GM18861 (cell line): ENCODE measurements around the gene RWDD2A.
"Not testable (repeated sequence)": the region's sequence is repeated elsewhere in the genome, so short reads cannot be mapped to it uniquely, and the experiment has no call there.

Source experiments
- ATAC-seq: cut with Tn5 transposase; IDR thresholded peaks from one replicate; pipeline ENCODE4 v1.9.1; 2021; ENCODE audit not compliant: unreplicated experiment

Gene RWDD2A

DNA sequence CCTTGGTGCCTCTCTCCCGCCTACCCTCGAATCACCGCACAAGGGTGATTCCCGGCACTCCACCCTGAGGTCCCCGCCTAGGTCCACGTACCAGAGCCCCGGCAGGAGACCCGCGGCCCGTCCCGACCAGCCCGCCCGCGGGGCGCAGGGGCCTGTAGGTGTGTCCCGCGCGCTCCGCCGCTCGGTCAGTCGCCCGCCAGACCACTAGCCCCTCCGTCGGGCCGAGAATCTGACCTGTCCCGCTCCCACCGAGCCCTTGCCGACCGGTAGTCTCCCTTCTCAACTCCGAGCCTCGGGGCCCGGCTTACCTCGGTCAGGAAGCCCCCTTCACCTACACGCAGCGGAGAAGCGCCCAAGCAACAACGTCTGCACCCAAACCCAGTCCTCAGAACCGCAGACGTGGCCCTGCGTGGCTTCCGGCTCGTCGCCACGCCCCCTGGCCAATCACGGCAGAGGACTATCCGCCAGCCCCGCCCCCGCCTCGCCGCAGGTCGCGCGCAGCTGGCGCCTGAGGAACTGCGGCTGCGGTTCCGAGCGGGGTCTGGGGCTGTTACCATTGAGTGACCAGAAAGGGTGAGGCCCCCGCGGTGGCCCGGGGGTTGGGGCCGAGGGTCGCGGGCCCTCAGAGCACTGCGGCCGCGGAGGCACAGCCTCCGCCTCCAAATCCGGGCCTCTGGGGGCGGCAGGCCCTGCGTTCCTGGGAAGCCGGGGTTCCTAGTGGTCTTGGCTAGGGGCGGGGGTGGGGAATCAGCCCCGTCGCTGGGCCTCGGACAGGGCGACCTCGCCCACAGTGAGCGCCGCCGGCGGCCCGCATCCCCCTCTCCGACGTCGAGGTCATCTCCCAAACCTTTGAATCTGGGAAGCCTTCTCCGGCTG lies at the start of gene RWDD2A, which contains the start of gene PGM3:
RWDD2A (plus strand) TSS at position 487 of the 876 bp plus-strand sequence. CDS start 1,095 bp downstream, outside the sequence.
PGM3 (minus strand) TSS at position 395 of the 876 bp plus-strand sequence. CDS start 2,253 bp downstream, outside the sequence.
- ATAC-seq = peak; percentile 96

DNA sequence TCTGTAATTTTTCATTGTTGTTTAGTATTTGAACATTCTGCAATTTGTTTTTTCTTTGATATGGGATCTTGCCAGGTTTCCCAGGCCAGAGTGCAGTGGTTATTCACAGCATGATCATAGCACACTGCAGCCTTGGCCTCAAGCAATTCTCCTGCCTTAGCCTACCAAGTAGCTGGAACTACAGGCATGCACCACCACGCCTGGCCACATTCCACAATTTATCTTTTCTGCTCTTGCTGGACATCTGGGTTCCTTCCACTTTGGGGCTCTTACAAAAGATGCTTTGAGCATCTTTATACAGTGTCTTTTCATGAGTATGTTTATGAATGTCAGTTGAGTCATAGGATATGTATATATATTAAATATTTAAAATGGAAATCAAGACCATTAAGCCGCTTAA lies 42.0 kb upstream of the RWDD2A start:
- no peak for ATAC-seq

DNA sequence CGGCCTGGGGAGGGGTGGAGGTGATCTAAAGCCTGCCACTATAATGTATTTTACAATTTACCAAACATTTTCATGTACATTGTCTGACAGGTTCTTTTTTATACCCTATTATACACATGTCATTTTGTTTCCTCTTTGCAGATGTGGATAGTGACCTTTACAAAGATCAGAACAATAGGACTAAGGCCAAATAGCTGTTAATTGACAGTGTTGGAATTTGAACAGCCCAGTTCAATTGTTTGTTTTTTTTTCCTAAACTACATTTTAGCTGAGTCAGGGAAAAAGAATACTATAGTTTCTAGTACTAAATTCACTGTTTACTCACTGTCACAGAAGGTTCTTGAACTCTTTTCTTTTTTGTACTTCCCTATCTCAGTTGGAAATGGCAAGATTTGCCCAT lies 40.2 kb upstream of the RWDD2A start:
- no peak for ATAC-seq

DNA sequence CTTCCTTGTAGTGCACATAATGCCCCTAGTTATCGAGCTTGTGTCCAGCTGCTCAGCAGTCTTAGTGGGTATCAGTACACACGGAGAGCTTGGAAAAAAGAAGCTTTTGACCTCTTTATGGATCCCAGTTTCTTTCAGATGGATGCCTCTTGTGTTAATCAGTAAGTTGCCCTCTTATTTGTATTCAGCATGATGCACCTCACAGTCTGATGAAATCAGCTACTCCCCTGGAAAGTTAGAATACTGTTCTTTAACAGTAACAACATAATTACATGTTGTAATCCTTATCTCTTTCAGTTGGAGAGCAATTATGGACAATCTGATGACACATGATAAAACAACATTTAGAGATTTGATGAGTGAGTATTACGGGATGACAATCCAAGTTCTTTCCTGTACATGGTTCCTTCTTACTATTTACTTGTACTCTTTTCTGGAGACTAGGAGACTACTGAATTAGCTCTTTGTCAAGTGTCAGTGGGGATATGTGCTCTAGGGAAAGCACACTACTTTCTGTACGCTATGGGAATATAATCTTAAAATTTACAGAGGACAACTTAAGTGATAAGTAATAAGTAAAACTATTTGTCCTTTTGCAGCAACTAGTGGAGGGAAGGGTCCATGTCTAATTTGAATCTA lies 39.2 kb upstream of the RWDD2A start:
- no peak for ATAC-seq

DNA sequence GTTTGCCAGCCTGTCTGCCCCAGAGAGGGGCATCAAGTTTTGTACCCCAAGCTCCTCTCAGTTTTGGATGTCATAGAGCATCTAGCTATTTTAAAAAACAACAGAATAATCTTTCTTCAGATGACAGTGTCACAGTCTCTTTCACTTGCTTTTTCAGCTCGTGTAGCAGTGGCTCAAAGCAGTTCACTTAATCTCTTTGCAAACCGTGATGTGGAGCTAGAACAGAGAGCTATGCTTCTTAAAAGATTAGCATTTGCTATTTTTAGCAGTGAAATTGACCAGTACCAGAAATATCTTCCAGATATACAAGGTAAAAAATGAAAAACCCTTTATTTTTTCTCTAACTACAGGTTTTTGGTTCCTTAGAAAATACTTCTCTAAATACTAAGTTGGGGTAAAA lies 37.4 kb upstream of the RWDD2A start:
- ATAC-seq = no peak

DNA sequence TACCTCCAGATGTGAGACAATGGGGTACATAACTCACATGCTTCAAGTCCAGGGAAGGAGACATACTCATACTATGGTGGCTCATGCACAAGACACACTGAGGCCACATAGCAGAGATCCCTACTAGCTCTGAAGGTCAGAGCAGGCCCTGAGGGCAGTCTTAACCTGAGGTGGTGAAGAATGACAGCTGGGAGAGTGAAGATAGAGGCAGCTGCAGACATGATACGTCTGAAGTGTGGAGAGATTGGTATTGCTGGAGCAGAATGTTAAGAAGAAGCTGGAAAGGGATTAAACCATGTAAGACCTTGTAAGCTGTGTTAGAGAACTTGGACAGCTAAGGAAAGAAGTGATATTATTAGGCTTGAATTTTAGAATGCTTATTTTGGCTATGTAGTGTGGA lies 33.0 kb upstream of the RWDD2A start:
- no peak for ATAC-seq

DNA sequence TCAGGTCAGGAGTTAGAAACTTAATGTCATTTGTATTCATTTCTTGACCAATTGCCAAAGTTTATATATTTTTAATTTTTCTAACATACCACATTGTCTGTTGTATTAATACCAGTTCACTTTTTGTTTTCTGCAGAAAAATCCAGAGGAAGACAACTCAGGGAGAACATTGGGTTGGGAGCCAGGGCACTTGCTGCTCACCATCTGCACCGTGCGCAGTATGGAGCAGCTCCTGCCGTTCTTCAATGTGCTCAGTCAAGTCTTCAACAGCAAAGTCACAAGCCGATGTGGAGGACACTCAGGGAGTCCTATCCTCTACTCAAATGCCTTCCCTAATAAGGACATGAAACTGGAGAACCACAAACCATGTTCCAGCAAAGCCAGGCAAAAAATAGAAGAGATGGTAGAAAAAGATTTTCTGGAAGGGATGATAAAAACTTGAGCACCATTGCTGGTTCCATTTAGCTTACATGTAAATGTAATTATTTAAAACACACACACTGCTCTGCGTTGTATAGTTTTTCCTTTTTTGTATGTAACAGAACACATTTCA lies 25.4 kb upstream of the RWDD2A start:
- ATAC-seq = no peak

DNA sequence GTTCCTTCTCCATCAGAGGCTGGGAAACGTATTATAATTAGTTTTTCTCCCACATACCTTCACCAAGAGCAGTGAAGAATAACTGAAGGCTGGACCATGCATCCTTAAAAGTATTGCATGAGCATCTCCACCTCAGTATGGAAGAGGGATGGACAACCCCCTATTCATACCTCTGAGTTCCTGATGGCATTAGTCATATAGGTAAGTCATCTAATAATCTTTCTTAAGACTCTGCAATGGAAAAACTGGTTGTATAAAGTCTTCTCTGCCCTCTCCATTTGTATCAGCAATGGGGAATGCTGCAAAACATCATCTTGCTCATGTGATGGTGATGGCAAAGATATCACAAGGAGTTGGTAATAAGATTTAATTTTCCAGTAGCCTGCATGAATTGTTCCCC lies 24.6 kb upstream of the RWDD2A start:
- no peak for ATAC-seq

DNA sequence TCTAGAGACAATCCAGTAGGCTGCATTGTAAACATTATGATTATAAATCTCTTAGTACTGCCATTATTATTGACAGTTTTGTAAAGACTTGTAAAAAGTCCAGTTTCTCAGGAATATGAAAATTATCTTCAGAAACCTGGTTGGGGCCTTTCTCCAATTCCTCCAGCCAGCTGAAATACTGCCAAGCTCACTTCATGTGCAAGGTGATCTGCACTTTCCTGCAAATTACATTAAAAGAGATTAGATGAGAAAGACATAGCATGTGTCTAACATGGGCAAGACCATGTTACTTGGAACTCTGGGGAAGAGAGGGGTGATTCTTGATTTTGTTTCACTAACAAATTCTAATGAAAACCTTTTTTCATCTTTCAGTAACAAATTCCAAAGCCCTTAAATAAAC lies 24.1 kb upstream of the RWDD2A start:
- ATAC-seq = no peak

DNA sequence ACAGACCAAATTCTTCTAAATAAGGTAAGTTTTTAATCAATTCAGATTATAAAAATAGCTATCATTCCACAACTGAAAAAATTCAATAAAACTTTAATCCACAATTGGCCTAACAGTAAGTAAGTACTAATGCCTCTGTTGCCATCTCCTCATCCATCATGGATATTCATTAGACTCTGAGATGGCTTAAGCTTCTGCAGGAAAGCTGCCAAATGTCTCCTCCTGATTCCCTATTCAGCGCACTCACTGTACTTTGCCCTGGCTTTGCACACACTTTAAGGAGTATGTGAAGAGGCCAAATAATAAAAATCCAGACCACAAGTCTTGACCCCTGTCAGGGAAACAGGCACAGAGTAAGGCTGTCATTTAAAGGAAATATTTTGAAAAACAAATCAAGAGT lies 23.6 kb upstream of the RWDD2A start:
- no peak for ATAC-seq

DNA sequence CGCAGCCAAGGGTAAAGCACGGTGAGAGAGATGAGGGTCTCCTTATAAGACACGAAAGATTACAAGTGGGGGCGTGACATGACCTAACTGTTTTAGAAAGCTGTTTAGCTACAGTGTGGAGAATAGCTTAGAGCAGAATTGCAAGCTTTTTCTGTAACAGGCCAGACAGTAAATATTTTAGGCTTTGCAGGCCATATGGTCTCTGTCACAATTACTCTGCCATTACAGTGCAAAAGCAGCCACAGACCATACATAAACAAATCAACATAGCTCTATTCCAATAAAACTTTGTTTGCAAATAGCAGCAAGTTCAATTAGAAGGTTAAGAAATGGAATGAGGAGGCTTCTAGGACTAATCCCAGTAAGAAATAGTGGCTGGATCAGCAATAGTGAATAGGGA lies 16.9 kb upstream of the RWDD2A start:
- ATAC-seq = no peak

DNA sequence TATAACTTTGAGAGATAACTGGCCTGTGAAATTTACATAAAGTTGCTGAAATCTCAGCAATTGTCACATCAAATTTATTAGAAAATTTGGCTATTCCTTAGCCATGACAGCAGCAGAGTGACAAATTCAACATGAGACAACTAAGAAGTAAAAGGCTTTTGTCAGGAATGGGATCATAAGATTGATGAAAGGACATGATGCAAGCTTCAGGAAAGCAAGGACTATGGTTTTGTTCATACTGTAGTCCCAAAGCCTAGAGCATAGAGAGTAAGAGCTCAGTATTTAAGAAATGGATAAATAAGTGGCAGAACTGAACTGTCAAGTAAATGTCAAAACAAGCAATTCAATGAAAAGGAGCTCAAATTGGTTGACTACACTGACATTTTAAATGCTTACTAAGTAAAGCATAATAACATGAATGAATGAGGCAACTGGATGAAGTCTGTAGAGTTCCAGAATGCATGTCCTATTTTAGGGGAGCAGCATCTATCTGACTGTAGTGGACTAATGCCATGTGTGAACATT lies 12.7 kb upstream of the RWDD2A start:
- ATAC-seq = no peak

DNA sequence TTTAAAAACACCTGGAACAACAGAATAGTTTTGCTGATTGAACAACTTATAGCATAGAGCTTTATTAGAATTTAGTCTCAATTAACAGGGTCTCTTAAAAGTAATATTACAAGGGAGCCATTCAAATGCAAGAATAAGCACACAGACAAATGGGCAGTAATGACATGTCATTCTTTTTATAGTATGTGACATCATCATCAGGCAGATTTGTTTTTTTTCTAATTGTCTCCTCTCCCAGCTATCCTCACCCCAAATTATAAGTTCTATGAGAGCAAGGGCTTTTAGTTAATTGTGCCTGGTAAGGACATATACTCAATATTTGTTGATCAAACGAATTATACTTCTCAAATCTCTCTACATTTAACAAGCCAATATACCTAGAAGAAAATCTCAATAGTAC lies 11.0 kb upstream of the RWDD2A start:
- no peak for ATAC-seq

DNA sequence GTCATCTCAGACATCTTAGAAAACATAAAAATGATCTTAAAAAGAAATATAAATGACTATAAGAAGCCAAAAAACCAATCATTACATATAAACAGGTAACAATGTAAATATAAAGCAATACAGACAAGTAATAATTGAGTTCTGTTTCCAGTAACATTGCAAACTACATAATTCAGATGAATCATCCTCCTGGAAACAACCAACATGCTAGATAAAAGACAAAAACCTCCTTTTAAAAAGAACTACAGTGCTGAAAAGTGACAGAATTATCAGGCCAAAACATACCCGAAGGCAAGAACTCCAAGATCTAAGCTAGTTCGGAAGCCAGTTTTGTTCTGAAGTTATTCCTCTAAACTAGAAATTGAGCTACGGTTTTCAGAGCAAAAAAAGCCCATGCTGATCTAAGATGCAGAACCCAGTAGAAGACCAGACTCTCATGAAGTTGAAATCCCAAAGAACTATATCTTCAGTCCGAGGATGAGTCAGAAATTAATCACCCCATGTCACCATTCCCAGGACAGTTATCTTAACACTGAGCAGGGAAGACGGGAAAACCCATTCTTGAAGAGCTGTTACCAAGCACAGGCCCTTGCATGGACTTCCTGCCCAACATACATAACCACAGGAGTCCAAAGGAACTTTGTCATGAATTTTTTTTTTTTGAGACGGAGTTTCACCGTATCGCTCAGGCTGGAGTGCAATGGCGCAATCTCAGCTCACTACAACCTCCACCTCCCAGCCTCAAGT lies 9.9 kb upstream of the RWDD2A start:
- no peak for ATAC-seq

DNA sequence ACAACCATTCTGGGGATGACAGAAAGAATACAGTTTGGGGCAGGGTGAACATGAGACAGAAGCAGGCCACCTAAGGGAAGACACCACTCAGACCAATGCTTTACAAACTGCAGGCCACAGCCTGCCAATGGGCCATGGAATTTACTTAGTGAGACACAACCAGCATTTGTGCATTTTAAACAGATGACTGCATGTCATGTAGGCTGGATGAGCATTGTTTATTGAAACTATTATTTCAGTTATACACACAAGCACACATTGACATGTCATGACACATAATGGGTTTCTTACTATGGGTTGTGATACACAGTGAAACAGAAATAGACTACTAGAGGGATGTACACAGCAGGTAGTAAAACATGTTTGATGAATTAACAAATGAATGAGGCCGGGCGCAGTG lies 8.1 kb upstream of the RWDD2A start:
- no peak for ATAC-seq

DNA sequence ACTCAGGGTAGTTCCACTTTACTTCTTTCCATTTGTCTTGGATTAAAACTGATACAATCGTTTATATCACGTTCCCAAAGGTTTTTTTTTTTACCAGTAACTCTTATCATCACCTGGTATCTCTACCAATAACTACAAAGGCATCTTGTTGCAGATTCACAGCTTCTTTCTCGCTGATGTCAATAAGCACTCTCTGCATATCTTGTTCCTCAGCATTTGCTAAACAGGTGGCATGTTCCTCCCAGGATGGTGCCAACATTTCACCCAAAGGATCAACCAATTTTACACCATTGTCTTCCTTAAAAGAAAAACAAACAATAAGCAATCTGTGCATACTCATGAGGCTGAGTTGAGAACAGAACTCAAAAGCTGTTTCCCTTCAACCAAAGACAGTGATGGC lies 4.7 kb upstream of the RWDD2A start:
- ATAC-seq = no peak

DNA sequence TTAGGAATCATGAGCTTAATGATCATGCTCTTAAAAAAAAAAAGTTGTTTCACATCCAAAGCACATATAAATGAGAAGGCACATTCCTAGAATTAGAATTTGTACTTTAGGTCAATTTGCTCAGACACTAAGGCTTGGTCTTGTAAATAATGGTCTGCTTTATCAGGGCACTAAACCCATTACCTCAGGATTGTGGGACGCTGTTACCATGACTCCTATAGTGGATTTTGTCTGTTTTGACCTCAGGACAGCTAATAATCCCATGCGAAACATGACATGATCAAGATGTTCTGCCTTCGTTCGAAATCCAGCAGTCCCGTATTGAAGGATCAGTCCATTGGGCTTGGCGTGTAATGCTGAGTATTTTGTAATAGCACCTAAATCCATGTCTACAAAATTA lies 2.5 kb upstream of the RWDD2A start:
- no peak for ATAC-seq

DNA sequence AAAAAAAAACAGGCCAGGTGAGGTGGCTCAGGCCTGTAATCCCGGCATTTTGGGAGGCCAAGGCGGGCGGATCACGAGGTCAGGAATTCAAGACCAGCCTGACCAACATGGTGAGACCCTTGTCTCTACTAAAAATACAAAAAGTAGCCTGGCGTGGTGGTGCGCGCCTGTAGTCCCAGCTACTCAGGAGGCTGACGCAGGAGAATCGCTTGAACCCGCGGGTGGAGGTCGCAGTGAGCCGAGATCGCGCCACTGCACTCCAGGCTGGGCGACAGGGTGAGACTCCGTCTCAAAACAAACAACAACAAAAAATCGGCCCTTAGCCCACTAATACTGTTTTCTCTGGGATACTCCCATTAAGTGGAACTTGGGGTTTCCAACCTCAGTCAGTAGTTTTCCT lies 1.2 kb upstream of the RWDD2A start:
- not testable (repeated sequence) for ATAC-seq

DNA sequence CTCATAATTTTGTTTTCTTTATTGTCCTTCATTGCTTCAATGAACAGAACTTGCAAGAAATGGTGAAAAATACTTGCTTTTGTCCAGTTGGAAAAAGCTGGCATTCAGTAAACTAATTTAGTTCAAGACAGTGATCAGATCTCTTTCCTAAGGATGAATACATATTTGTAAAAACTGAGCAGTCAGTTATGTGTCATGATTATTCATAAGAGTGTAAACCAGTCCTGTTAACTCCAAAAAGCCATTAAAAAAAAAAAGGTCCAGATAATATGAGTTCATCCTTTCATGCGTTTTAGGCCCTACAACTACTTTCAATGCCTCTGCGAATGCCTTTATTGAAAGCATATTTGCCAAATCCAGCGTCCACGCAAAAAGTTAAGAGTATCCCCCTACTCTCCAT lies 701 bp upstream of the RWDD2A start:
- ATAC-seq = no peak

DNA sequence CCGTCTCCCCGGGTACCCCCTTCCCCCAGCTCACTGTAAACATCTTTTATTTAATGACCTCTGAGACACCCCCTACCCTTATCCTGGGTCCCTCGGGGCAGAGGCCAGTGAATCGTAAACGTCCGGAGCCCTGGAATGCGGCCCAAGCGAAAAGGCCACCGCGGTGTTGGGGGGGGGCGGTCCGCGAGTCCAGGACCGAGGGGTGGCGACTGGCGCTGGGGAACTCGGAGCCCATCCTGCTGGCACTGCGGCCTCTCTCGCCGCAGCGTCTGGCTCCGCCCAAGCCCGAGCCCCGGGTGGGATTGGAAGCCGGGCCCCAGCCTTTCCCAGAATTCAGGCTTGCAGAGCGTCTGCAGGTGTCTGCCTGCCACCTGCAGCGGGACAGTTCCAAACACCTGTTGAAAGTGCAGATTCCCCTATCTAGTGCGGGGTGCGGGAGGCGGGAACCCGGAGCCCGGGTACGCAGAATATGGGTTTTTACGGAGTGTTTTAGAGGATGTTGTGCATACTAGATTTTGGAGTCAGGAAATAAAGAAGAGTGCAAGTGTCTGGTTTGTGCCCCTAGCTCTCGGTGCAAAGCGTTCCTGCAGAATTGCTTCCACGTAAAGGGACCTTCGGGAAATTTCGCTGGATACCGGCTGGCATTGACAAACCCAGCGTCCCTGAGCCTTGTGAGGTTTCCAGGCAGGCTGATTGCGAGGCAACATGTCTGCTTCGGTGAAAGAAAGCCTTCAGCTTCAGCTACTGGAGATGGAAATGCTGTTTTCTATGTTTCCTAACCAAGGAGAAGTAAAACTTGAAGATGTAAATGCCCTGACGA lies 800 bp downstream of the RWDD2A start:
- ATAC-seq = no peak
